Duodenal mucosa (tissue), 2 donors: Measurements from ENCODE around the gene GPR183.
"Not testable (repeated sequence)": the region's sequence is repeated elsewhere in the genome, so short reads cannot be mapped to it uniquely, and the experiment has no call there.

Experiments used
- H3K27ac ChIP-seq: one replicate; pipeline ENCODE4 v1.7.0; 2013; ENCODE audit warnings: low read depth, low read length
- H3K27me3 ChIP-seq, 2 donors: one replicate each; pipeline ENCODE4 v1.7.0; 2013; ENCODE audit warnings: low read length in 2 of 2, control low read depth in 1 of 2; ENCODE audit not compliant: insufficient read depth in 2 of 2, control insufficient read depth in 1 of 2
- H3K36me3 ChIP-seq, 2 donors: one replicate each; pipeline ENCODE4 v1.7.0; 2013; ENCODE audit warnings: low read length in 2 of 2, control low read depth in 1 of 2; ENCODE audit not compliant: insufficient read depth in 2 of 2, control insufficient read depth in 1 of 2
- H3K4me1 ChIP-seq, 2 donors: one replicate each; pipeline ENCODE4 v1.7.0; 2013; ENCODE audit warnings: low read length in 2 of 2, control low read depth in 1 of 2; ENCODE audit not compliant: insufficient read depth in 2 of 2, control insufficient read depth in 1 of 2
- H3K4me3 ChIP-seq, 2 donors: one replicate each; pipeline ENCODE4 v1.7.0; 2013; ENCODE audit warnings: low read length in 2 of 2, low read depth in 1 of 2
- H3K9ac ChIP-seq, 2 donors: one replicate each; pipeline ENCODE4 v1.7.0; 2013; ENCODE audit warnings: low read length in 2 of 2, low read depth in 1 of 2
- H3K9me3 ChIP-seq, 2 donors: one replicate each; pipeline ENCODE4 v1.7.0; 2013; ENCODE audit warnings: low read length in 2 of 2, control low read depth in 1 of 2; ENCODE audit not compliant: control insufficient read depth in 1 of 2

The GPR183 gene

GRCh38 chr13:99256709-99257108, 50.5 kb downstream of the GPR183 start:
- Histone ChIP-seq H3K4me1 (peaks cover 0 to 14% of the 10 kb centered on the region in 2 donors), H3K36me3 (peaks cover 10 to 13% of the 10 kb centered on the region in 2 donors), H3K27me3 (no peaks in the 10 kb centered on the region), H3K9ac (no peak overlapping the region), H3K27ac (no peak overlapping the region), H3K4me3 (peak overlapping the region in 1 of 2 donors; percentile 19), H3K9me3 (no peaks in the 10 kb centered on the region)

GRCh38 chr13:99256283-99256682, 50.9 kb downstream of the GPR183 start:
- H3K27ac ChIP-seq = no peak overlapping the region
- H3K9ac ChIP-seq = no peak overlapping the region

DNA sequence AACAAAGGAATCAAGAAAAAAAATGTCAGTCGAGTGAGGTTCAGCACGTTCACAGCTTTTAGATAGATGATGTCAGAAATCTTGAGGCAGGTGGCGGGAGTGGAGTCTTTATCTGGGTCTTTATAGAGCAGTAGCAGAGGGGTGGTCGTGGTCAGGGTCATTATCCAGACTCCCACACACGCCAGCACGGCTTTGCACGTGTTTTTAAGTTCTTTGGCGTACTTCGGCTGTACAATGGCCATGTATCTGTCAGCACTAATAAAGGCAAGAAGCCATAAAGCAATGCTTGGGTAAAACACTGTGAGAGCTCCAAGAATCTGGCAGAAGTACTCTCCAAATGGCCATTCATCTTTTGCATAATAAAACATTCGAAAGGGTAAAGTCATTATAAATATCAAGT, 51.9 kb downstream of the GPR183 start:
- Histone ChIP-seq H3K27ac (no peak overlapping the region), H3K9ac (no peak overlapping the region), H3K36me3 (peaks cover 10 to 13% of the 10 kb centered on the region in 2 donors), H3K27me3 (no peaks in the 10 kb centered on the region), H3K4me3 (no peak overlapping the region), H3K9me3 (no peaks in the 10 kb centered on the region), H3K4me1 (peaks cover 0 to 8% of the 10 kb centered on the region in 2 donors)

More at GRCh38 chr13:99256283-99256682, 50.9 kb downstream of the GPR183 start:
- peaks cover 10 to 13% of the 10 kb centered on the region in 2 donors for H3K36me3 ChIP-seq
- no peaks in the 10 kb centered on the region for H3K27me3 ChIP-seq
- no peak overlapping the region for H3K4me3 ChIP-seq
- peaks cover 0 to 14% of the 10 kb centered on the region in 2 donors for H3K4me1 ChIP-seq
- no peaks in the 10 kb centered on the region for H3K9me3 ChIP-seq

- Histone ChIP-seq H3K4me3 (no peak overlapping the region), H3K9ac (no peak overlapping the region), H3K36me3 (peaks cover 10 to 12% of the 10 kb centered on the region in 2 donors)
These were observed 52.4 kb downstream of the GPR183 start for GRCh38 chr13:99254830-99255229.

DNA sequence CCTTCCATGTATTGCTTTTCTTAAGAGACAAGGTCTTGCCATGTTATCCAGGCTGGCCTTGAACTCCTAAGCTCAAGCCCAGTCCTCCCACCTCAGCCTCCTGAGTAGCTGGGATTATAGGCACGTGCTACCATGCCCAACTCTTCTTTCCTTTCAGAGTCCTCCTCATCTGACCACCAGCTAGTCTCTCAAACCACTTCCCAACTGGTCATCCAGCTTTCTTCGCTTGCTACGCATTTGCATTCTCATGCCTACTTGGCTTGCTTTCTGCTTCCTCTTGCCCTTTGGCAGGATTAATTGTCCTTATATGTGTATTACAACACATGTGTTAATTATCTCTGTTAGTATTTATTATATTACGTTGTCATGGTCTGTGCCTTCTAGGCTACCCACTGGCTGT, 55.3 kb downstream of the GPR183 start:
- Histone ChIP-seq H3K27me3 (no peaks in the 10 kb centered on the region), H3K4me3 (no peak overlapping the region), H3K4me1 (no peaks in the 10 kb centered on the region), H3K27ac (no peak overlapping the region), H3K9ac (no peak overlapping the region), H3K9me3 (no peaks in the 10 kb centered on the region), H3K36me3 (peaks cover 10 to 15% of the 10 kb centered on the region in 2 donors)

More at GRCh38 chr13:99254830-99255229, 52.4 kb downstream of the GPR183 start:
- H3K4me1 ChIP-seq = peaks cover 0 to 8% of the 10 kb centered on the region in 2 donors
- no peak overlapping the region for H3K27ac ChIP-seq
- H3K9me3 ChIP-seq = no peaks in the 10 kb centered on the region
- no peaks in the 10 kb centered on the region for H3K27me3 ChIP-seq

GRCh38 chr13:99250982-99251825, 56.0 kb downstream of the GPR183 start:
- Histone ChIP-seq H3K36me3 (peaks cover 14 to 15% of the 10 kb centered on the region in 2 donors), H3K27me3 (no peaks in the 10 kb centered on the region), H3K27ac (no peak overlapping the region), H3K4me3 (no peak overlapping the region), H3K4me1 (no peaks in the 10 kb centered on the region), H3K9ac (no peak overlapping the region), H3K9me3 (no peaks in the 10 kb centered on the region)

DNA sequence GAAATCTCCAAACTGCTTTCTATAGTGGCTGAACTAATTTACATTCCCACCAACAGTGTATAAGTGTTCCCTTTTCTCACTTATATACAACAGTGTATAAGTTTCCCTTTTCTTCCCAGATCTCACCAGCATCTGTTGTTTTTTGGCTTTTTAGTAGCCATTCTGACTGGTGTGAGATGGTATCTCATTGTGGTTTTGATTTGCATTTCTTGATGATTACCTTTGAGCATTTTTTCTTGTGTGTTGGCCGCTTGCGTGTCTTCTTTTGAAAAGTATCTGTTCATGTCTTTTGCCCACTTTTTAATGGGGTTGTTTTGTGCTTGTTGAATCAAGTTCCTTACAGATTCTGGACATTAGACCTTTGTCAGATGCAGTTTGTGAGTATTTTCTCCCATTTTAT, 57.6 kb downstream of the GPR183 start:
- H3K36me3 ChIP-seq = peaks cover 6 to 11% of the 10 kb centered on the region in 2 donors
- H3K4me3 ChIP-seq, H3K27me3 ChIP-seq, H3K27ac ChIP-seq, H3K9me3 ChIP-seq, H3K4me1 ChIP-seq, H3K9ac ChIP-seq: not testable (repeated sequence)

- not testable (repeated sequence) for H3K9me3 ChIP-seq, H3K4me1 ChIP-seq, H3K4me3 ChIP-seq, H3K9ac ChIP-seq, H3K27me3 ChIP-seq, H3K27ac ChIP-seq
- peaks cover 6 to 11% of the 10 kb centered on the region in 2 donors for H3K36me3 ChIP-seq
These were observed 58.0 kb downstream of the GPR183 start for GRCh38 chr13:99249178-99249577.

DNA sequence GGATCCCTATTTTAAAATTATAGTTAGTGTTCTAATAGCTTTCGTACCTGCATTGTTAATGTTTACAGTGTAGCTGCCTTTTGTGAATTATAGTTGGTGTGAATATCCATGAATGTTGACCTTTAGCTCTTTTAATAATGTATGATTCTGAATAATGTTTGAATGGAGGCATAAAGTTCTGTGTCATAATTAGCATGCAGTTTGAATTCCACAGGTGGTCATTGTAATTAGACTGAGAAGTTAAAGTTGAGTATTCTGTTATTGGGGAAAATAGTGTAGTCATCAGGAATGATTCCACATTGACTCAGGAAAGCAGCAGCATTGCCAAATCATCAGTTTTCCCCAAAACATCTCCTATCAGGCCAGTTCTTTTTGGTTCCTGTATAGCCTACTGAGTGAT, 61.1 kb downstream of the GPR183 start:
- Histone ChIP-seq H3K27me3 (no peaks in the 10 kb centered on the region), H3K4me1 (no peaks in the 10 kb centered on the region), H3K9ac (no peak overlapping the region), H3K4me3 (no peak overlapping the region), H3K36me3 (peaks cover 6 to 11% of the 10 kb centered on the region in 2 donors), H3K27ac (no peak overlapping the region), H3K9me3 (no peaks in the 10 kb centered on the region)
